HEK293 (cell line): Measurements from ENCODE around the gene FNDC5.

Experiments
- YY1 ChIP-seq: fragments of 450-650 bp; formaldehyde crosslinking; IDR thresholded peaks from 2 replicates; pipeline ENCODE4 v1.5.1; 2018; ENCODE audit warnings: missing biosample characterization, missing genetic modification characterization
- ZNF274 ChIP-seq, 2 experiments: fragments of 200-500 bp in 1 of 2; fragments of 450-650 bp in 1 of 2; sonication (Bioruptor generic) in 1 of 2; formaldehyde crosslinking in 1 of 2; IDR thresholded peaks; 2 replicates each; pipeline versions ENCODE4 v1.5.1 to v1.6.1; 2014 to 2016; ENCODE audit warnings: borderline replicate concordance in 1 of 2, inconsistent platforms in 1 of 2, low read length in 1 of 2, missing biosample characterization in 1 of 2, missing genetic modification characterization in 1 of 2
- ZNF366 ChIP-seq: fragments of 450-650 bp; formaldehyde crosslinking; conservative IDR thresholded peaks from 2 replicates; pipeline ENCODE4 v1.5.1; 2016; ENCODE audit warnings: missing biosample characterization, missing genetic modification characterization
- ZNF561 ChIP-seq: fragments of 450-650 bp; IDR thresholded peaks from 2 replicates; pipeline ENCODE4 v1.5.1; 2018; ENCODE audit warnings: missing biosample characterization, missing genetic modification characterization, borderline replicate concordance

DNA sequence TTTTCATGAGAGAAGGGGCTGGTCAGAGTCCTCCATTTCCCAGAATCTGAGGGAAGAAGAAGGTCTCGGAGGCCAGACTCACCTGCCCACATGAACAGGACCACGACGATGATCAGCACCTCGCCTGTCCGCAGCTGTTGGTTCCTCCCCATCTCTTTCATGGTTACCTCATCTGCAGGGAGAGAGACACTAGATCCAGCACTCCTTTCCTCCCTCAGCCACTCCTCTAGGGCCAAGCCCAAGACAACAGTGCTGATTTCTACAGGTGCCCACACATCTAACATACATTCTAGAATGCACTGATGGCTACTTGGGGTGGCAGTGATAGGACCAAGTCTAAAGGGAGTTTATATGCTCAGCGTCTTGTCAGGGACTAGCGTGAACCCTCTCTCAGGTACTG, 3.0 kb downstream of the FNDC5 start:
- no peak for TF ChIP-seq ZNF561 (tag by site-specific recombination)
- TF ChIP-seq ZNF366 (tag by site-specific recombination), result no peak
- TF ChIP-seq ZNF274 (IDR thresholded peaks at IDR 0.05; ENCODE audit: low read length), result no peak
- no peak for TF ChIP-seq ZNF274 (tag by site-specific recombination; IDR thresholded peaks at IDR 0.05; ENCODE audit: borderline replicate concordance)
- TF ChIP-seq YY1, result no peak
